ENCODE measurements around the gene SLC25A45. TPM values are rescaled to one million over a fixed set of nuclear protein-coding genes. Genes with fewer than 3 reads are reported as not detected.

Gene SLC25A45
- total RNA-seq, 4 donors from 2014 or later = 2.6 to 12.4 (median 5.6) TPM

- no peak overlapping the region for H3K4me3 ChIP-seq
- ATAC-seq (no peak), DNase-seq (no peak)
- peaks cover 48 to 50% of the 10 kb centered on the region in 2 donors for H3K4me1 ChIP-seq
- peak overlapping the region; percentile 22 to 100 (median 82) for H3K27ac ChIP-seq
- intact Hi-C loops (cut with DNase I; ENCODE audit: low total_unique reads) (no loop called here), in situ Hi-C loops (cut with MboI; ENCODE audit: low sequenced_read_pairs in 4 of 4) (no loop called here)
- no peaks in the 10 kb centered on the region for H3K27me3 ChIP-seq
- TF ChIP-seq POLR2A (IDR thresholded peaks at IDR 0.05) (no peak), CTCF (IDR thresholded peaks at IDR 0.05 in 4 of 5, conservative IDR thresholded peaks at IDR 0.05 in 1 of 5) (no peak)
- peaks cover 0 to 12% of the 10 kb centered on the region in 2 donors for H3K36me3 ChIP-seq
- no peaks in the 10 kb centered on the region for H3K9me3 ChIP-seq
Observed at GRCh38 chr11:65388731-65389130, 6.3 kb upstream of the SLC25A45 start.

- H3K36me3 ChIP-seq = peaks cover 0 to 5% of the 10 kb centered on the region in 2 donors
- peak; percentile 46 to 48 for ATAC-seq
- peak; percentile 96 to 97 for TF ChIP-seq POLR2A (IDR thresholded peaks at IDR 0.05)
- TF ChIP-seq CTCF (IDR thresholded peaks at IDR 0.05 in 4 of 5, conservative IDR thresholded peaks at IDR 0.05 in 1 of 5) = no peak
Observed at GRCh38 chr11:65386307-65387140, 4.1 kb upstream of the SLC25A45 start, which contains the start of gene FRMD8. Gene FRMD8 (plus strand): TSS chr11:65386637. CDS start chr11:65387037, 400 bp downstream.

GRCh38 chr11:65384301-65384889 lies 1.9 kb upstream of the SLC25A45 start:
- no peaks in the 10 kb centered on the region for H3K9me3 ChIP-seq
- no peaks in the 10 kb centered on the region for H3K27me3 ChIP-seq
- intact Hi-C loops (cut with DNase I; ENCODE audit: low total_unique reads) = no loop called here
- TF ChIP-seq CTCF (IDR thresholded peaks at IDR 0.05 in 4 of 5, conservative IDR thresholded peaks at IDR 0.05 in 1 of 5) = no peak
- TF ChIP-seq POLR2A (IDR thresholded peaks at IDR 0.05) = no peak
- in situ Hi-C loops (cut with MboI; ENCODE audit: low sequenced_read_pairs in 4 of 4) = loop anchor here in 1 of 4 donors (5.0 kb wide), 1 partner anchor 33 kb away; no protein-coding TSS in a partner anchor
- H3K4me3 ChIP-seq = no peak overlapping the region
- H3K27ac ChIP-seq = peak overlapping the region; percentile 96 to 100 (median 98)
- ATAC-seq (no peak), DNase-seq (no peak)
- H3K4me1 ChIP-seq = peaks cover 52 to 65% of the 10 kb centered on the region in 2 donors
- H3K36me3 ChIP-seq = peaks cover 0 to 5% of the 10 kb centered on the region in 2 donors

More at GRCh38 chr11:65386307-65387140, 4.1 kb upstream of the SLC25A45 start, which contains the start of gene FRMD8:
- intact Hi-C loops (cut with DNase I; ENCODE audit: low total_unique reads) (no loop called here), in situ Hi-C loops (cut with MboI; ENCODE audit: low sequenced_read_pairs in 4 of 4) (no loop called here)
- Histone ChIP-seq H3K27me3 (no peaks in the 10 kb centered on the region), H3K9me3 (no peaks in the 10 kb centered on the region), H3K4me1 (peaks cover 61 to 69% of the 10 kb centered on the region in 2 donors), H3K4me3 (peak within 1 kb of the TSS; percentile 74 to 86 (median 78)), H3K27ac (peak within 1 kb of the TSS; percentile 96 to 100 (median 98))
- DNase-seq = peak; percentile 85 to 92

- peaks cover 0 to 4% of the 10 kb centered on the region in 2 donors for H3K36me3 ChIP-seq
- no peaks in the 10 kb centered on the region for H3K9me3 ChIP-seq
- in situ Hi-C loops (cut with MboI; ENCODE audit: low sequenced_read_pairs in 4 of 4) (loop anchor here in 1 of 4 donors (5.0 kb wide), 1 partner anchor 34 kb away; no protein-coding TSS in a partner anchor), intact Hi-C loops (cut with DNase I; ENCODE audit: low total_unique reads) (loop anchor here (2.0 kb wide), 1 partner anchor 33 kb away; no protein-coding TSS in a partner anchor)
- H3K27me3 ChIP-seq = no peaks in the 10 kb centered on the region
- no peak overlapping the region for H3K4me3 ChIP-seq
- DNase-seq (no peak), ATAC-seq (no peak)
- H3K4me1 ChIP-seq = peaks cover 52 to 63% of the 10 kb centered on the region in 2 donors
- no peak for TF ChIP-seq POLR2A (IDR thresholded peaks at IDR 0.05)
- peak overlapping the region; percentile 96 to 100 (median 98) for H3K27ac ChIP-seq
Observed at GRCh38 chr11:65383778-65384177, 1.3 kb upstream of the SLC25A45 start.
